Liver (tissue), 2 donors: ENCODE measurements around the gene JDP2.

ENCODE experiments used
- HNF4G ChIP-seq: IDR thresholded peaks from 2 replicates; pipeline ENCODE4 v1.6.1; 2016; ENCODE audit warnings: antibody characterized with exemption
- RAD21 ChIP-seq, 2 donors: IDR thresholded peaks; 2 replicates each; pipeline ENCODE4 v1.6.1; 2016; ENCODE audit warnings: antibody characterized with exemption in 2 of 2, mild to moderate bottlenecking in 2 of 2
- ZBTB33 ChIP-seq: IDR thresholded peaks from 2 replicates; pipeline ENCODE4 v1.6.1; 2016; ENCODE audit warnings: antibody characterized with exemption
- TF ChIP-seq, protein P1 (sequence below): IDR thresholded peaks from 2 replicates; pipeline ENCODE4 v1.6.1; 2016; ENCODE audit warnings: antibody characterized with exemption, mild to moderate bottlenecking
- donor health status: healthy.

DNA sequence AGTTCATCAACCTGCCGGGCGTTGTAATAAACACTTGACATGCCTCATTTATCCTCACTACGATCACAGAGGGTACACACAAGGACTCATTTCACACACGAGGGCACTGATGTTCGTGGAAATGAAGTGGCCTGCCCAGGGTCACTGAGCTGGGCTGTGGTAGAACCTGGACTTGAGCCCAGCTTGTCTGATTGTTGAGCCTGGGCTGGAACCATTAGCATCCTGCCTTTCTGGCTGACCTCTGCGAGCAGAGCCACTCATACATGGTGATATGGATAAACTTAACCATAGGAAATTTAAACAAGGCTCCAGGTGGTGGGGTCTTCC lies 16.6 kb upstream of the JDP2 start:
- TF ChIP-seq, protein P1, sequence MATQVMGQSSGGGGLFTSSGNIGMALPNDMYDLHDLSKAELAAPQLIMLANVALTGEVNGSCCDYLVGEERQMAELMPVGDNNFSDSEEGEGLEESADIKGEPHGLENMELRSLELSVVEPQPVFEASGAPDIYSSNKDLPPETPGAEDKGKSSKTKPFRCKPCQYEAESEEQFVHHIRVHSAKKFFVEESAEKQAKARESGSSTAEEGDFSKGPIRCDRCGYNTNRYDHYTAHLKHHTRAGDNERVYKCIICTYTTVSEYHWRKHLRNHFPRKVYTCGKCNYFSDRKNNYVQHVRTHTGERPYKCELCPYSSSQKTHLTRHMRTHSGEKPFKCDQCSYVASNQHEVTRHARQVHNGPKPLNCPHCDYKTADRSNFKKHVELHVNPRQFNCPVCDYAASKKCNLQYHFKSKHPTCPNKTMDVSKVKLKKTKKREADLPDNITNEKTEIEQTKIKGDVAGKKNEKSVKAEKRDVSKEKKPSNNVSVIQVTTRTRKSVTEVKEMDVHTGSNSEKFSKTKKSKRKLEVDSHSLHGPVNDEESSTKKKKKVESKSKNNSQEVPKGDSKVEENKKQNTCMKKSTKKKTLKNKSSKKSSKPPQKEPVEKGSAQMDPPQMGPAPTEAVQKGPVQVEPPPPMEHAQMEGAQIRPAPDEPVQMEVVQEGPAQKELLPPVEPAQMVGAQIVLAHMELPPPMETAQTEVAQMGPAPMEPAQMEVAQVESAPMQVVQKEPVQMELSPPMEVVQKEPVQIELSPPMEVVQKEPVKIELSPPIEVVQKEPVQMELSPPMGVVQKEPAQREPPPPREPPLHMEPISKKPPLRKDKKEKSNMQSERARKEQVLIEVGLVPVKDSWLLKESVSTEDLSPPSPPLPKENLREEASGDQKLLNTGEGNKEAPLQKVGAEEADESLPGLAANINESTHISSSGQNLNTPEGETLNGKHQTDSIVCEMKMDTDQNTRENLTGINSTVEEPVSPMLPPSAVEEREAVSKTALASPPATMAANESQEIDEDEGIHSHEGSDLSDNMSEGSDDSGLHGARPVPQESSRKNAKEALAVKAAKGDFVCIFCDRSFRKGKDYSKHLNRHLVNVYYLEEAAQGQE, result no peak
- no peak for TF ChIP-seq RAD21 (IDR thresholded peaks at IDR 0.05)
- no peak for TF ChIP-seq HNF4G
- no peak for TF ChIP-seq ZBTB33
